Astrocyte of the spinal cord (primary cell): Measurements from ENCODE around the gene ITPRID2.
A peak's percentile ranks its signal among the peaks of the same experiment; 100 is the strongest.

Experiments
- DNase-seq: peaks from one replicate; pipeline ENCODE4 v3.0.0; 2011; ENCODE audit warnings: low read depth, low spot score
- H3K4me3 ChIP-seq: 2 replicates; pipeline ENCODE4 v1.5.1; 2011; ENCODE audit warnings: low read depth, mild to moderate bottlenecking, low read length, moderate library complexity
- in situ Hi-C: cut with HindIII; loops from 2 replicates; pipeline ENCODE4 v1.10.0; 2017; ENCODE audit warnings: low sequenced_read_pairs
- TF ChIP-seq, protein P1 (sequence below): IDR thresholded peaks from 2 replicates; pipeline ENCODE4 v1.5.1; 2012; ENCODE audit warnings: low read depth, mild to moderate bottlenecking, low read length, inconsistent platforms

ITPRID2 gene

DNA sequence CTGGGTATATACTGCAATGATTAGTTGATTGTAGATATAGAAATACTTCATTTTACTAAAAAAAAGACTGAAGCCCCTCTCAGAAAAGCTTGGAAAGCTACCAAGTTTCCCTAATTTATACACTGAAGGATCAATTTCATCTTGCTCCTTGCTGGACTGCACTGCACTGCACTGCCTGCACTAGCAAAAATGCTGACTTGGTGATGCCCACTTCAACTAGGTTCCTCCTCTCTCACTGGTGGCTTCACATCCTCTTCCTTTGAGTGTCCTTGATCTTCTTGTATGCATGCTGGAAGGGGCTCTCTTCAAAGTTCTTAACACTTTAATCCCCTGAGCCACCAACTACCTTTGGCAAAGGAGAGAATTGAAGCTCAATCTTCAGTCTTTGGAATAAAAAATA, 31.7 kb upstream of the ITPRID2 start:
- DNase-seq = no peak
- in situ Hi-C loops = no loop called here
- H3K4me3 ChIP-seq = no peak overlapping the region
- TF ChIP-seq, protein P1, sequence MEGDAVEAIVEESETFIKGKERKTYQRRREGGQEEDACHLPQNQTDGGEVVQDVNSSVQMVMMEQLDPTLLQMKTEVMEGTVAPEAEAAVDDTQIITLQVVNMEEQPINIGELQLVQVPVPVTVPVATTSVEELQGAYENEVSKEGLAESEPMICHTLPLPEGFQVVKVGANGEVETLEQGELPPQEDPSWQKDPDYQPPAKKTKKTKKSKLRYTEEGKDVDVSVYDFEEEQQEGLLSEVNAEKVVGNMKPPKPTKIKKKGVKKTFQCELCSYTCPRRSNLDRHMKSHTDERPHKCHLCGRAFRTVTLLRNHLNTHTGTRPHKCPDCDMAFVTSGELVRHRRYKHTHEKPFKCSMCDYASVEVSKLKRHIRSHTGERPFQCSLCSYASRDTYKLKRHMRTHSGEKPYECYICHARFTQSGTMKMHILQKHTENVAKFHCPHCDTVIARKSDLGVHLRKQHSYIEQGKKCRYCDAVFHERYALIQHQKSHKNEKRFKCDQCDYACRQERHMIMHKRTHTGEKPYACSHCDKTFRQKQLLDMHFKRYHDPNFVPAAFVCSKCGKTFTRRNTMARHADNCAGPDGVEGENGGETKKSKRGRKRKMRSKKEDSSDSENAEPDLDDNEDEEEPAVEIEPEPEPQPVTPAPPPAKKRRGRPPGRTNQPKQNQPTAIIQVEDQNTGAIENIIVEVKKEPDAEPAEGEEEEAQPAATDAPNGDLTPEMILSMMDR = no peak

DNA sequence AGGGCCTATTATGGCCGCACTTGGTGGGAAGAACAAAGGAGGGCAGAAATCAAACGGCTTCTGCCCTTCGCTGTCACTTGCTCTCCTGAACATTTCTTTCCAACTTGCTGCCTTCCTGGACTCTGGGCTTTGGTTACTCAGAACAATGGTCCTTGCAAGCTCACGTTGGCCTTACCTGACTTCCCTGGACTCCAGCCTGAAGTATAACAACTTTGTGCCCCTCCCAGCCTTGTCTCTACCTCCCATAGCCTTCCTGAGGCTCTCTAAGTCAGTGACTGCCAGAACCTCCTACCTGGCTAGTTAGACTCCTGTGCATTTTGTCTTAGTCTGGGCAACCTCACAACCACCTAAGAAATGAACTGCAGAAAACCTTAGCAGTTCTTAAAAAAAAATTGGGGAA, 30.2 kb upstream of the ITPRID2 start:
- in situ Hi-C loops = no loop called here

DNA sequence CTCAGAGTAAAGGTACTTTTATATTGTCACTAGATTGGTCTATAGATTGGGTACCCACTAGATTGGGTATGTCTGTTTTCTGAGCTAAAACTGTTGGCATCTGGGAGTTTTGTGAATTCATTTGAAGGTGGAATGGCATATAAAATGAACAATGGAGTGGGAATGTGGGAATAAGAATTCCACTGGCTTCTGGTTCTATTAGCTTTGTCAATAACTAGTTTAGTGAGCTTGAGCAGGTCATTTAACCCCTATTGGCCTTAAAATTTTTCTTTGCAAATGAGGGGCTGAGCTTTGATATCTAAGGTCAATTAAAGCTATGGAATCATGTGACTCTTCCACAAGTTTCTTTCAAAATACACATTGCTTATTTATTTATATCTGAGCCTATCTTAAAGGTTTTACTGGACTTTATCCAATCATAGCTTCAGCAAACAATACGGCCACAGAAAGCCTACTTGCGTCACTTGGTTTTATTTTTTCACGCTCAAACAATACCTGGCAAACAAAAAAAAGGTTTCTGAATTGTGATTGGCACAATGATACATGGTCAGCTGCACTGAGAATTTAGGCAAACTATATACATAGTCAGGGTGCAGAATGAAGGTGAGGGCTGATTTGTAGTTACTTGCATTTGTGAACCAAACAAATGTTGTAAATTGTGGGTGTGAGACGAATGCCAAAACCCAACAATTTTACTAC, 28.8 kb upstream of the ITPRID2 start:
- TF ChIP-seq, protein P1 = no peak
- no peak overlapping the region for H3K4me3 ChIP-seq
- in situ Hi-C loops = no loop called here
- DNase-seq = no peak

More for the DNA sequence above, 30.2 kb upstream of the ITPRID2 start:
- DNase-seq = no peak
- TF ChIP-seq, protein P1 = no peak
- H3K4me3 ChIP-seq = no peak overlapping the region

DNA sequence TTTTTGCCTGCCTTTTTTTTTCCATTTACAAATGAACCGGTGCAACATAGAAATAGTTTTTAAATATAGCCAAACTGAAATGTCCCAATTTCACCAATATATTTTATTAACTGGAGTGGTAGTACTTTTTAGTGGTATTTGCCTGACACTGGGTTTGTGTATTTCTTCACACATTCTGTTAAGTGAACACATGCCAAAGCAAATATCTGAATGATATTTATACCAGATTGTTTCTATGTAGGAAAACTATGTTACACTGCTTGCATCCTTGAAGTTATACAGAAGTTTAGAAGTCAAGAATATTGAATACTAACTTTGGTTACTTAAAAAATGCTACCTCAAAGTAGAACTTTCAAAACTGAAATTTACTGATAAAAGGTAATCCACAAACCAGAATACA, 19.4 kb upstream of the ITPRID2 start:
- peak; percentile 24 for DNase-seq
- in situ Hi-C loops = no loop called here
- H3K4me3 ChIP-seq = no peak overlapping the region
- TF ChIP-seq, protein P1 = no peak

DNA sequence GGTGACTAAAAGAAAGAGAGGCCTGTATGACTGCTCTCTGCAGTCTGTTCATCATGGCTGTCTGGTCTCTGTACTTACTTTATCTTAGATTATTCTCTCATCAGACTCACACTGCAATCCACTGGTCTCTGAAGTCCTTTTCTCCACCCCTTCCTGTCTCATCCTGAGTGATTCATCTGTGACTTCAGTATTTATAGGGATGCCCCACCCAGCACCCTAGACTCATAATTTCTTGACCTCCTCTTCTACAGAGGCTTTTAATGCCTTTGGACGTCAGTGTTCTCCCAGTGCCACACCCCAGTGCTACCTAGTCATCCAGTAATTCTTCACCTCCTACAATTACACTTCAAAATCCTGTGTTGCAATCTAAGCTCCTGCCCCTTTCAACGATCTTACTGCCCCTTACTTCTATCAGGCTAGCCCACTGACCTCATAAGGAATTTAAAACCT, 14.9 kb upstream of the ITPRID2 start:
- TF ChIP-seq, protein P1 = no peak
- DNase-seq = peak; percentile 60
- H3K4me3 ChIP-seq = no peak overlapping the region
- in situ Hi-C loops = no loop called here

DNA sequence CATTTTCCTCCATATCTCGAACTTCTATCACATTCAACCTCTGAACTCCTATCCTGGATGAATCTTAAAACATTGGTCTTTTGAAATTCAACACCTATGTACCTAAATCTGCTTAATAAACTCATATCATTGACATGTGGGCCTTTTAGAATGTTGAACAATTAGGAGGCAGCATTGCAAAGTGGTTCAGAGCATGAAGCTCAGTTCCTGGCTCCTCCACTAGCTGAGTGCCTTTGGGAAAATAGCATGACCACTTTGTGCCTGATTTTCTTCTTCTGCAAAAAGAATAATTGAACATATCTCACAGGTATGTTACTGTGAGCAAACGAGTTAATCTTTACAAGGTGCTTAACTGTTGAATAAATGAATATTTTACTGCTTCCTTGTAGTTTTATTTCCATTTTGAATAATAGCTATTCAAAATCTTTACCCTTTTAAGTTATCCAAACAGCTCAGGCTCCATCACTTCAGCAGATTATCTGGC, 14.3 kb upstream of the ITPRID2 start:
- H3K4me3 ChIP-seq = no peak overlapping the region
- TF ChIP-seq, protein P1 = no peak
- in situ Hi-C loops = no loop called here
- DNase-seq = no peak
